Heart left ventricle (tissue), 13 donors: Measurements from ENCODE around the gene RPS8.

ENCODE experiments used
- CTCF ChIP-seq, 12 donors: fragments of 200-600 bp; sonication (generic) in 4 of 12; IDR thresholded peaks; one replicate each; pipeline versions ENCODE4 v1.5.0 to v1.8.0; 2018 to 2022; ENCODE audit warnings: antibody characterized with exemption in 12 of 12, mild to moderate bottlenecking in 5 of 12
- POLR2A ChIP-seq, 2 donors: fragments of 450-650 bp; IDR thresholded peaks; one replicate each; pipeline ENCODE4 v1.6.1; 2017; ENCODE audit warnings: antibody characterized with exemption in 2 of 2, mild to moderate bottlenecking in 2 of 2, moderate library complexity in 2 of 2
- donor health status: ischemic (EF 13 %, LVEDD 7.1; RV severe dilation, severe dysfunction).
- donor health status: DM: no; HTN: yes; CAD: no.
- donor health status: DM: no; HTN: no; CAD: no.
- donor health status: ischemic (EF 25% LVEDD 6.9; RV normal size, moderate dysfunction).
- donor health status: ischemic (EF 25% LVEDD 5.7; RV mildly dilated, moderate dysfunction).
- donor health status: ischemic (EF 35%, LVEDD 5.7; RV mildly dilated, moderate dysfunction).
- donor health status: nonischemic (EF 11% LVEDD 7.7; RV severe dilation, severe dysfunction).
- donor health status: DM: yes; HTN: yes; CAD: no.
- donor health status: PGD.
- donor health status: ischemic (EF 29% LVEDD 5.4; RV normal size, mild dysfunction).
- donor health status: nonischemic (EF 23%, LVEDD 6.1; RV moderate dilation, normal function).

DNA sequence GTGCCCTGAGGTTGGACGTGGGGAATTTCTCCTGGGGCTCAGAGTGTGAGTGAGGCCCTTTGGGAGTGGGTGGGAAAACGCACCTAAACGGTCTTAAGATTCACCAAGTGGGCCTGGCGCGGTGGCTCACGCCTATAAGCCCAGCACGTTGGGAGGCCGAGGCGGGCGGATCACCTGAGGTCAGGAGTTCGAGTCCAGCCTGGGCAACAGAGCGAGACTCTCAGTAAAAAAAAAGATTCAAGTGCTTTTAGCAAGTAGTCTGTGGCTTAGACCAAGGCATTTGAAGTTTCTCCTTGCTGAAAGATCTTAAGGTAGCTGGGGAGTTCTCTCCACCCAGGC lies 1.4 kb downstream of the RPS8 start:
- TF ChIP-seq POLR2A (IDR thresholded peaks at IDR 0.05) (no peak), CTCF (IDR thresholded peaks at IDR 0.05) (no peak)
